Measurements from ENCODE around the gene WNK2. TPM values are rescaled to one million over a fixed set of nuclear protein-coding genes. Genes with fewer than 3 reads are reported as not detected.

The WNK2 gene
- total and polyA plus RNA-seq, 7 experiments from 2014 or later: 0.32 to 0.83 (median 0.46) TPM; not detected in 3

- DNase-seq: no peak
- Histone ChIP-seq H3K36me3 (ENCODE audit: control insufficient read depth in 2 of 3, insufficient read depth in 3 of 3, low read length in 3 of 3) (no peaks in the 10 kb centered on the region), H3K4me3 (ENCODE audit: low read length) (no peak overlapping the region), H3K9me3 (ENCODE audit: control insufficient read depth in 2 of 3, low read length in 3 of 3) (no peaks in the 10 kb centered on the region), H3K4me1 (ENCODE audit: control insufficient read depth in 2 of 2, insufficient read depth in 2 of 2, low read length in 2 of 2) (no peaks in the 10 kb centered on the region), H3K27ac (ENCODE audit: low read depth, low read length) (no peak overlapping the region), H3K27me3 (ENCODE audit: control insufficient read depth in 2 of 2, insufficient read depth in 2 of 2, low read length in 2 of 2) (no peaks in the 10 kb centered on the region)
- Mint-ChIP-seq H3K36me3 (no peaks in the 10 kb centered on the region), H3K27ac (no peak overlapping the region), H3K27me3 (peaks cover 0 to 12% (median 0%) of the 10 kb centered on the region in 5 donors), H3K4me3 (no peak overlapping the region), H3K4me1 (peaks cover 0 to 8% (median 0%) of the 10 kb centered on the region in 7 donors), H3K9me3 (peaks cover 0 to 5% (median 0%) of the 10 kb centered on the region in 11 donors)
- ChIA-PET POLR2A (no interaction called here), CTCF (interaction anchor here (0.6 to 0.7 kb wide), 2 partner anchors 49 to 169 kb away, joined by 3 read pairs; no protein-coding TSS in a partner anchor)
- intact Hi-C loops (cut with micrococcal nuclease): no loop called here
- ATAC-seq: no peak
These were observed 8.9 kb downstream of the WNK2 start for GRCh38 chr9:93192721-93193387.

- peaks cover 0 to 8% (median 0%) of the 10 kb centered on the region in 7 donors for H3K4me1 Mint-ChIP-seq
- Histone ChIP-seq H3K4me3 (ENCODE audit: low read length) (no peak overlapping the region), H3K27me3 (ENCODE audit: control insufficient read depth in 2 of 2, insufficient read depth in 2 of 2, low read length in 2 of 2) (no peaks in the 10 kb centered on the region), H3K4me1 (ENCODE audit: control insufficient read depth in 2 of 2, insufficient read depth in 2 of 2, low read length in 2 of 2) (no peaks in the 10 kb centered on the region), H3K27ac (ENCODE audit: low read depth, low read length) (no peak overlapping the region), H3K9me3 (ENCODE audit: control insufficient read depth in 2 of 3, low read length in 3 of 3) (no peaks in the 10 kb centered on the region), H3K36me3 (ENCODE audit: control insufficient read depth in 2 of 3, insufficient read depth in 3 of 3, low read length in 3 of 3) (no peaks in the 10 kb centered on the region)
- no peak for ATAC-seq
- no peaks in the 10 kb centered on the region for H3K36me3 Mint-ChIP-seq
- H3K9me3 Mint-ChIP-seq: peaks cover 0 to 5% (median 0%) of the 10 kb centered on the region in 11 donors
- H3K4me3 Mint-ChIP-seq: no peak overlapping the region
- DNase-seq: no peak
- intact Hi-C loops (cut with micrococcal nuclease): no loop called here
- CTCF ChIA-PET: interaction anchor here (0.7 kb wide), 1 partner anchor 49 kb away, joined by 3 read pairs; no protein-coding TSS in a partner anchor
- POLR2A ChIA-PET: no interaction called here
- H3K27ac Mint-ChIP-seq: no peak overlapping the region
- H3K27me3 Mint-ChIP-seq: peaks cover 0 to 11% (median 0%) of the 10 kb centered on the region in 5 donors
These were observed 9.7 kb downstream of the WNK2 start for GRCh38 chr9:93193388-93194220.

- Mint-ChIP-seq H3K9me3 (peaks cover 0 to 5% (median 0%) of the 10 kb centered on the region in 11 donors), H3K4me3 (no peak overlapping the region), H3K36me3 (no peaks in the 10 kb centered on the region), H3K4me1 (peaks cover 0 to 8% (median 0%) of the 10 kb centered on the region in 7 donors), H3K27ac (no peak overlapping the region), H3K27me3 (peaks cover 0 to 8% (median 0%) of the 10 kb centered on the region in 5 donors)
- no peak overlapping the region for H3K4me3 ChIP-seq (ENCODE audit: low read length)
- no peaks in the 10 kb centered on the region for H3K9me3 ChIP-seq (ENCODE audit: control insufficient read depth in 2 of 3, low read length in 3 of 3)
- ATAC-seq (no peak), DNase-seq (no peak)
- ChIA-PET CTCF (interaction anchor here (0.7 kb wide), 1 partner anchor 27 kb away, joined by 3 read pairs; no protein-coding TSS in a partner anchor), POLR2A (no interaction called here)
- H3K36me3 ChIP-seq (ENCODE audit: control insufficient read depth in 2 of 3, insufficient read depth in 3 of 3, low read length in 3 of 3): no peaks in the 10 kb centered on the region
- intact Hi-C loops (cut with micrococcal nuclease): no loop called here
- no peaks in the 10 kb centered on the region for H3K4me1 ChIP-seq (ENCODE audit: control insufficient read depth in 2 of 2, insufficient read depth in 2 of 2, low read length in 2 of 2)
- H3K27ac ChIP-seq (ENCODE audit: low read depth, low read length): no peak overlapping the region
- H3K27me3 ChIP-seq (ENCODE audit: control insufficient read depth in 2 of 2, insufficient read depth in 2 of 2, low read length in 2 of 2): no peaks in the 10 kb centered on the region
These were observed 10.3 kb downstream of the WNK2 start for GRCh38 chr9:93194221-93194625.

- intact Hi-C loops (cut with micrococcal nuclease): no loop called here
- H3K9me3 Mint-ChIP-seq: peaks cover 0 to 5% (median 0%) of the 10 kb centered on the region in 11 donors
- no peak overlapping the region for H3K4me3 Mint-ChIP-seq
- no peak overlapping the region for H3K27ac ChIP-seq (ENCODE audit: low read depth, low read length)
- no peaks in the 10 kb centered on the region for H3K36me3 ChIP-seq (ENCODE audit: control insufficient read depth in 2 of 3, insufficient read depth in 3 of 3, low read length in 3 of 3)
- H3K36me3 Mint-ChIP-seq: no peaks in the 10 kb centered on the region
- peaks cover 0 to 8% (median 0%) of the 10 kb centered on the region in 5 donors for H3K27me3 Mint-ChIP-seq
- ChIA-PET CTCF (interaction anchor here (0.7 kb wide), 1 partner anchor 28 kb away, joined by 3 read pairs; no protein-coding TSS in a partner anchor), POLR2A (no interaction called here)
- no peaks in the 10 kb centered on the region for H3K4me1 ChIP-seq (ENCODE audit: control insufficient read depth in 2 of 2, insufficient read depth in 2 of 2, low read length in 2 of 2)
- peaks cover 0 to 8% (median 0%) of the 10 kb centered on the region in 7 donors for H3K4me1 Mint-ChIP-seq
- peak overlapping the region in 1 of 9 donors; percentile 61 for H3K27ac Mint-ChIP-seq
- no peaks in the 10 kb centered on the region for H3K9me3 ChIP-seq (ENCODE audit: control insufficient read depth in 2 of 3, low read length in 3 of 3)
- H3K4me3 ChIP-seq (ENCODE audit: low read length): no peak overlapping the region
- ATAC-seq (no peak), DNase-seq (no peak)
- H3K27me3 ChIP-seq (ENCODE audit: control insufficient read depth in 2 of 2, insufficient read depth in 2 of 2, low read length in 2 of 2): no peaks in the 10 kb centered on the region
These were observed 10.7 kb downstream of the WNK2 start for GRCh38 chr9:93194641-93195040.

GRCh38 chr9:93196096-93197055 lies 12.4 kb downstream of the WNK2 start:
- peaks cover 0 to 5% (median 0%) of the 10 kb centered on the region in 11 donors for H3K9me3 Mint-ChIP-seq
- H3K27me3 ChIP-seq (ENCODE audit: control insufficient read depth in 2 of 2, insufficient read depth in 2 of 2, low read length in 2 of 2): no peaks in the 10 kb centered on the region
- H3K36me3 ChIP-seq (ENCODE audit: control insufficient read depth in 2 of 3, insufficient read depth in 3 of 3, low read length in 3 of 3): no peaks in the 10 kb centered on the region
- H3K27me3 Mint-ChIP-seq: peaks cover 0 to 8% (median 0%) of the 10 kb centered on the region in 5 donors
- H3K27ac Mint-ChIP-seq: peak overlapping the region in 1 of 9 donors; percentile 31
- intact Hi-C loops (cut with micrococcal nuclease): no loop called here
- ChIA-PET CTCF (no interaction called here), POLR2A (no interaction called here)
- H3K4me3 Mint-ChIP-seq: no peak overlapping the region
- ATAC-seq (no peak), DNase-seq (no peak)
- H3K36me3 Mint-ChIP-seq: no peaks in the 10 kb centered on the region
- no peak overlapping the region for H3K4me3 ChIP-seq (ENCODE audit: low read length)
- no peaks in the 10 kb centered on the region for H3K4me1 ChIP-seq (ENCODE audit: control insufficient read depth in 2 of 2, insufficient read depth in 2 of 2, low read length in 2 of 2)
- no peak overlapping the region for H3K27ac ChIP-seq (ENCODE audit: low read depth, low read length)
- peaks cover 0 to 4% (median 0%) of the 10 kb centered on the region in 7 donors for H3K4me1 Mint-ChIP-seq
- H3K9me3 ChIP-seq (ENCODE audit: control insufficient read depth in 2 of 3, low read length in 3 of 3): no peaks in the 10 kb centered on the region

- Mint-ChIP-seq H3K36me3 (no peaks in the 10 kb centered on the region), H3K4me1 (no peaks in the 10 kb centered on the region), H3K27me3 (peaks cover 0 to 8% (median 0%) of the 10 kb centered on the region in 5 donors), H3K27ac (peak overlapping the region in 1 of 9 donors; percentile 31), H3K4me3 (no peak overlapping the region), H3K9me3 (peaks cover 0 to 3% (median 0%) of the 10 kb centered on the region in 11 donors)
- no peaks in the 10 kb centered on the region for H3K4me1 ChIP-seq (ENCODE audit: control insufficient read depth in 2 of 2, insufficient read depth in 2 of 2, low read length in 2 of 2)
- H3K27me3 ChIP-seq (ENCODE audit: control insufficient read depth in 2 of 2, insufficient read depth in 2 of 2, low read length in 2 of 2): no peaks in the 10 kb centered on the region
- H3K9me3 ChIP-seq (ENCODE audit: control insufficient read depth in 2 of 3, low read length in 3 of 3): no peaks in the 10 kb centered on the region
- ATAC-seq (no peak), DNase-seq (no peak)
- no peak overlapping the region for H3K4me3 ChIP-seq (ENCODE audit: low read length)
- no peak overlapping the region for H3K27ac ChIP-seq (ENCODE audit: low read depth, low read length)
- ChIA-PET POLR2A (no interaction called here), CTCF (no interaction called here)
- intact Hi-C loops (cut with micrococcal nuclease): no loop called here
- no peaks in the 10 kb centered on the region for H3K36me3 ChIP-seq (ENCODE audit: control insufficient read depth in 2 of 3, insufficient read depth in 3 of 3, low read length in 3 of 3)
These were observed 13.7 kb downstream of the WNK2 start for GRCh38 chr9:93197670-93198069.

Data from naive thymus-derived CD4-positive, alpha-beta T cell (primary cell).